Ovary (tissue), 3 donors: ENCODE results near the gene LMF2.

Experiments
- POLR2A ChIP-seq: fragments of 450-650 bp; IDR thresholded peaks from one replicate; pipeline ENCODE4 v1.6.1; 2017; ENCODE audit warnings: antibody characterized with exemption, mild to moderate bottlenecking, moderate library complexity
- TF ChIP-seq, protein P1 (sequence below), 3 donors: fragments of 450-650 bp in 2 of 3; fragments of 200-600 bp in 1 of 3; IDR thresholded peaks; one replicate each; pipeline versions ENCODE4 v1.5.1 to v1.8.0; 2016 to 2022; ENCODE audit warnings: antibody characterized with exemption in 3 of 3, mild to moderate bottlenecking in 1 of 3
- donor health status: DM: no; HTN: no; CAD: no.

DNA sequence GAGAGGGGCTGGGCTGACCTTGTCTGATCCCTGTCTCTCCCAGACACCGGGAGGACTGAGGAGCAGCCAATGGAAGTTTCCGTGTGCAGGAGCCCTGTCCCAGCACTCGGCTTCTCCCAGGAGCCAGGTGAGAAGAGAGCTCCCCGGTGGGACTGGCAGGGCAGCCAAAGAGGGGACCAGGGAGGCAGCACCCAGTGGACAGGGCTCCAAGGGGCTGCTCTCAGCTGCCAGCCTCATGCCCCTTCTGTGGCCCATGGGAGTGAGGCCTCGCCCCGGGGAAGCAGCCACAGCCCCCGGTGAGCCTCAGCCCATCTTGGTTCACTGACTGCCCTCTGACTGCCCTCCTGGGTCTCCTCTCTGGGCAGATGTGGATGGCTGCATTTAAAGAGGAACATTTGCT is 11.1 kb upstream of the LMF2 start:
- TF ChIP-seq, protein P1, sequence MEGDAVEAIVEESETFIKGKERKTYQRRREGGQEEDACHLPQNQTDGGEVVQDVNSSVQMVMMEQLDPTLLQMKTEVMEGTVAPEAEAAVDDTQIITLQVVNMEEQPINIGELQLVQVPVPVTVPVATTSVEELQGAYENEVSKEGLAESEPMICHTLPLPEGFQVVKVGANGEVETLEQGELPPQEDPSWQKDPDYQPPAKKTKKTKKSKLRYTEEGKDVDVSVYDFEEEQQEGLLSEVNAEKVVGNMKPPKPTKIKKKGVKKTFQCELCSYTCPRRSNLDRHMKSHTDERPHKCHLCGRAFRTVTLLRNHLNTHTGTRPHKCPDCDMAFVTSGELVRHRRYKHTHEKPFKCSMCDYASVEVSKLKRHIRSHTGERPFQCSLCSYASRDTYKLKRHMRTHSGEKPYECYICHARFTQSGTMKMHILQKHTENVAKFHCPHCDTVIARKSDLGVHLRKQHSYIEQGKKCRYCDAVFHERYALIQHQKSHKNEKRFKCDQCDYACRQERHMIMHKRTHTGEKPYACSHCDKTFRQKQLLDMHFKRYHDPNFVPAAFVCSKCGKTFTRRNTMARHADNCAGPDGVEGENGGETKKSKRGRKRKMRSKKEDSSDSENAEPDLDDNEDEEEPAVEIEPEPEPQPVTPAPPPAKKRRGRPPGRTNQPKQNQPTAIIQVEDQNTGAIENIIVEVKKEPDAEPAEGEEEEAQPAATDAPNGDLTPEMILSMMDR (IDR thresholded peaks at IDR 0.05) = no peak
- no peak for TF ChIP-seq POLR2A
